NCI-H1092 treated with DMSO at 0.1 percent for 48 hours (cell line): ENCODE measurements around the gene DIPK1A.
A peak's percentile ranks its signal among the peaks of the same experiment; 100 is the strongest.
"Not testable (repeated sequence)": the region's sequence is repeated elsewhere in the genome, so short reads cannot be mapped to it uniquely, and the experiment has no call there.

Experiments used
- DNase-seq: peaks from one replicate; lab custom pipeline; 2025; lab: John Stamatoyannopoulos, UW

DIPK1A gene

DNA sequence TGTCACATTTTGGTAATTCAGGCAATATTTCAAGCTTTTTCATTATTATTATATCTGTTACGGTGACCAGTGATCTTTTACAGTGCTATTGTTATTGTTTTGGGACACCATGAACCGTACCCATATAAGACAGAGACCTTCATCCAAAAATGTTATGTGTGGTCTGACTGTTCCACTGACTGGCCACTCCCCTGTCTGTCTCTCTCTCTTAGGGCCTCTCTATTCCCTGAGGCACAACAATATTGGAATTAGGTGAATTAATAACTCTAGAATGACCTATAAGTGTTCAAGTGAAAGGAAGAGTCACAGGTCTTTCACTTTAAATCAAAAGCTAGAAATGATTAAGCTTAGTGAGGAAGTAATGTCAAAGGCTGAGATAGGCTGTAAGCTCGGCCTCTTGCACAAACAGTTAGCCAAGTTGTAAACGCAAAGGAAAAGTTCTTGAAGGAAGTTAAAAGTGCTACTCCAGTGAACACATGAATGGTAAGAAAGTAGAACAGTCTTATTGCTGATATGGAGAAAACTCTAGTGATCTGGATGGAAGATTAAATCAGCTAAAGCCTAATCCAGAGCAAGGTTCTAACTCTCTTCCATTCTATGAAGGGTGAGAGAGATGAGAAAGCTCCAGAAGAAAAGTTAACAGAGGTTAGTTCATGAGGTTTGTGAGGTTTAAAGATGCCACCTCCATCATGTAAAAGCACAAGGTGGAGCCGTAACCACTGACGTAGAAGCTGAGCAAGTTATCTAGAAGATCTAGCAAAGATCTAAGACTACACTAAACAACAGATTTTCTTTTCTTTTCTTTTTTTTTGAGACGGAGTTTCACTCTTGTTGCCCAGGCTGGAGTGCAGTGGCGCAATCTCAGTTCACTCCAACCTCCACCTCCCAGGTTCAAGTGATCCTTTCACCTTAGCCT is 19.7 kb upstream of the DIPK1A start:
- DNase-seq, result no peak

DNA sequence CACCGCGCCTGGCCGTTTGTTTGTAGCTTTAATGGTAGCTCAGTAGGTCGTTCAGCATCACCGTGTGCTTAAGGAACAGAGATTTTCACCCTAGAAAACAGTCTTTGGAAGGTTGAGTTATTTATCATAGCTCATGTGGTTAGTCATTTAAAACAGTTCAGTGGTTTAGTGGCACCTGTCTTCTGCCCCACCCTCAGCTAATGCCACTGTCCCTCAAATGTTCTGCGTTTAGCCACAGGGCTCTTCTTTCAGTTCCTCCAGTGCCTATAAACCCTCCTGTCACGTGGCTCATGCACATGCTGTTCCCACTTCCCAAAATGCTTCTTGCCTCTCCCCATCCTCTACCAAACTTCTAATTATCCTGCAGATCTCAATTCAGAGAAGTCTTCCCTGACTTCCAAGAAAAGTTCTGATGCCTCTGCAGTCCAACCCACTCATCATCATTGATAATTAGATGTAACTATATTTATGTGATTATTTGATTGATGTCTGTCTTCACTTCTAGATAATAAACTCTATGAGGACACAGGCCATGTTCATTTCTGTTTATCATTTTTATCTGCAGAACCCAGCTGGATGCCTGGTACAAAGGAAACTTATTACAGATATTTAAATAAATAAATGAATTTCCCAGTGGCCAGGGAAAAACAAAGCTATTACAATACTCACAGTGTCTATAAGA is 14.4 kb upstream of the DIPK1A start:
- DNase-seq, result no peak

DNA sequence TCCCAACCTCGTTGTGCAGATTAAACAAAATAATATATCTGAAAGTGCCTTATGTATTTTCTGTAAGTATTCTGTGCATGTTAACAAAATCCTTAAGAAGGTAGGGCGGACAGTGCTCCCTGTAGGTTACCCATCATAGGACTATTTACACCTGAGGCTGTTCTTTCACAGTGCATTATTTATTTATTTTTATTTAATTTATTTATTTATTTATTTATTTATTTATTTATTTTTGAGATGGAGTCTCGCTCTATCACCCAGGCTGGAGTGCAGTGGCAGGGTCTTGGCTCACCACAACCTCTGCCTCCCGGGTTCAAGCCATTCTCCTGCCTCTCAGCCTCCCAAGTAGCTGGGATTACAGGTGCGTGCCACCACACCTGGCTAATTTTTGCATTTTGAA is 12.8 kb upstream of the DIPK1A start:
- not testable (repeated sequence) for DNase-seq

DNA sequence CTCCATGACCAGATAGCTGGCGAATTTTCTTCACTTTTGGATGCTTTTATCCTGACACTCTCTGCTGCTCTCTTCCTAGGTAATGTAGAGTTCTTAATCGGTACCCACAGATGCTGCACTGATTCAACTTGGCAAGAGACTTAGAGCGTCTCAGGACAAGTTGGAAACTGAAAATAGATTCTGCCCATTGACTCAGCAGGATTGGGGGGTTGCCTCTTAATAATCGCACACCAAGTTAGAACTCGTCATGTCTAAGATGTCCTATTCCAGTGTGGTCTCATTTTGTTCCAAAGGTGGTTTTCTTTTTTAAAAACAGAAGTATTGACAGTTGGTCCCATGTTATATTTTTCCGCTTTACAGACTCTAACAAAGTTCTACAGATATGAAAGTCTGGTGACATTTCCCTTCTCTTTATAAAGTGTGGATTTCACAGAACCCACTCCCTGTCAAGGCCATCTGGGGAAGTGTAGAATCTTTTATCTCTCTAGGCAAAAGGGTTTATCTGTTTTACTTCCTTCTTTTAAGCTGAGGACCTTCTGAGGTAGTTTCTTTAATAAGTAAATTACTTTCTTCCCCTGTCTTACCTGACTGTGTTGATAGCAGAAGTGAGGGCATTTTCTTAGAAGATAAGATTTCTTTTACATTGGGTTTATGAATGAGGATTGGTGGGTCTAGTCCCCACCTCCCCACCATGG is 12.1 kb upstream of the DIPK1A start:
- no peak for DNase-seq

DNA sequence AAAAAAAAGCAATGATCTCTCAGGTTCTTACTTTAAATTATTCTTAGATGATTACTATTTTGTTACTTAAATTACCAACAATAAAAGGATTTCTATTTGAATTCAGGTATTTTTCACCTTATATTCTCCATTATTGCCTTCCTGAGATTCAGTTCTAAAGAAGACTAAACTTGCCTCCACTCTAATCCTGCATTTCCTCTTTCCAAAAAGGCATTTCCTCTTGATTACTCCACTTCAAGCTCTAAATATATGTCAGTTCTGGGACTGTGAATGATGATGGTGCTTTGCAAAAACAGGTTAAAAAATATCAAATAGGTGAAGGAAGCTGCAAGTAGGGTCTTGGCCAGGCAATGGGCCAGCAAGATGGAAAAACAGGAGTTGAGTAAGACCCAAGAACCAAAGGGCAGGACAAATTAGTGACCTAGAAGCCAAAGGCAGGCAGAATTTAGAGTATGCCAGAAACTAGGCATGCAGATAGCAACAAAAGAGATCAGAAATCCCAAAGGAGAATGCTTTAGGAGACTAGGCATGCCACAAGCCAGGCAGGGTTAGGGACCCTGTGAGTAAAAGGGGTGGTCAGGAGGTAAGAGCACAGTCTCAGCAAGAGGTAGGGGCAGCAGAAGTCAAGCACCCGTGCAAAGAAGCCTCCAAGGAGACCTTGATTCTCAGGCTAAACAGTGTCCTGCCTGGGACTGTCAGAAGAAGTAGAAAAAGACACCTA is 11.3 kb upstream of the DIPK1A start:
- no peak for DNase-seq

DNA sequence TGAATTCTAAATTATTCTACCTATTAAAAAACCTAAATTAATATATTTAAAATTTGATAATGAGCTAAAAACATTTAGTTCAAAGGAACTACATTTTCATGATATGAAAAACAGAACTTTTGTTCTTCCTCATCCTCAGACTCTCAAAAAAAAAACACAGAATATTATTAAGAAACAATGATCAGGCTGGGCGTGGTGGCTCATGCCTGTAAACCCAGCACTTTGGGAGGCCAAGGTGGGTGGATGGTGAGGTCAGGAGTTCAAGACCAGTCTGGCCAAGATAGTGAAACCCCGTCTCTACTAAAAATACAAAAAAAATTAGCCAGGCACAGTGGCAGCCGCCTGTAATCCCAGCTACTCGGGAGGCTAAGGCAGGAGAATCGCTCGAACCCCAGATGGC is 10.7 kb upstream of the DIPK1A start:
- DNase-seq, result not testable (repeated sequence)

DNA sequence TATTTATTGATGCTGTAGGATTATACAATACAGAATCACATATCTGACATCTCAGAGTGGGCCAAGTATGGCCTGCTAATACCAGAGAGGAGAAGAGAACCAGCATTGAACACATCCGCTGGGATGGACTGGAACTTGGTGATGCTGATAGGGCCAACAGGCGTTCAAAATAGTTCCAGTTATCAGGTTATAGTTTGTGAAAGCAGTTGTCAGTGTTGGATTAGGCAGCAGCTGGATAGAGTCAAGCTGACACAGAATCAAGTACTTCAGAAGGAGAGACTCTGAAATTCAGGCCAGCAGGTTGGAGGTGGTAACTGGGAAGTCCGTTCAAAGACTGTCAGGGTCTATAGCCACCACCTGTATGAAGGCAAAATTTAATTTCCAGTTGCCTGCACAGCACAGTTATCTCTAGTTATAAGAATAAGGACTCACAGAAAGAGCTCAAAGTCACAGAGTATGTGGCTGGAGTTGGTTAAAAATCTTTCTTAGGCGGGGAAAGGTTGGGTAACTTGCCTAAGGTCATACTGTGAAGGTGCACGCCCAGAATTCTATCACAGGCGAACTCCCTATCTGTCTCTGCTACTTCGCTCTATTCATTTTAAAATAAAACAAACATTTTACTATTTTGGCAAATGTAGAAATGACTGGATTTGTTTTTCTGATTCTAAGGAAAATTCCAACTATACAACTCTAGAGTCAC is 9.9 kb upstream of the DIPK1A start:
- no peak for DNase-seq

DNA sequence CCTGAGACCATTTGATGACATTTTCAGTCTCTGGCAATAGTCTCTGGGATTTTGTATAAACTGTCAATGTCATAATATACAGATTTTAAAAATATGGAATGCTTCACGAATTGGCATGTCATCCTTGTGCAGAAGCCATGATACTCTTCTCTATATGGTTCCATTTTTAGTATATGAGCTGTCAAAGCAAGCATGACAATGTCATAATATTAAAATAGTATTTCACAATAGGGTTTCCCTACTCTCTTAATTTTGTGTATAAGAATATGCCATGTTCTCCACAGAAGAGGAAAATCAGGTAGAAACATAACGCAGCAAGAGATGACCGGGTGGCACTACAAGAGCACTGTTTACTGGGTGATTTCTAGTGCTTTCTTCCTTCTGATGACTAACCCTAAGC is 8.3 kb upstream of the DIPK1A start:
- no peak for DNase-seq

DNA sequence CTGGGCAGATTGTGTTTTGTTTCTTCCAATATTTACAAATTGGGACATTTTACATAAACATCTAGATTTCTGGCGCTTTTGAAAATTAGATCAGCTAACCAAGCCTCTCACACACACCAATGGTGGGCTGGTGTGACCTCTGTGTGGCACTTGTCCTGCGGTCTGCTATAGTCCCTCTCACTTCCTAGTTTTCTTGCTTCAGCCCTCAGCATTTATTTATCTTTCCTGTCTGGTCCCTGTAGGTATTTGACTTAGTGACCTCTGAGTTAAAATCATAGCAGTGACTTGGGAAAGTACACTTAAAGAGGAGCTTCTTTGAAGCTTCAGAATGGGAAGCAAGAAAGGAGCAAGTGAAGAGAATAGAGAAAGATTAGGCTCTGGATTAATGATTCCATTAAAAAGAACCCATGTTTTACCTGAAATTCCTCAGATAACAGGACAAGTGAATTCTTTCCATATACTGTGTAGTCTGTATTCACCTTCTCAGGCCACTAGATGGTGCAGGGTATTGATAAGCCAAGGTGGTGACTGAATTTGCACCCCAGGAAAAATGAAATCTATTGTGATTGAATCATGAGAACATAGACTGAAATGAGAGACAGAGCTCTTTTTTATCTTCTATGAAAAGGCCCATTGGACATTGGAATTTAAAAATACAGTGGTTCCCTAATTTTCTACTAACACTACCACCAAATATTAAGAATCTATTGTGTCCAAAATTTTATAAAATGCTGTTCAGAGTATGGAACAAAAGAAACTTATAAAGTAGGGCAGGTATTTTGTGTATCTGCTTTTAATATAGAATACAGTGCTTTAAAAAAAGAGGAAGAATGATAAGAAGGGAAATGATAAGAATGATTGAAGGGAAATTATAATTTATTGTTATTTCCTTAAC is 7.1 kb upstream of the DIPK1A start:
- peak; percentile 8 for DNase-seq

DNA sequence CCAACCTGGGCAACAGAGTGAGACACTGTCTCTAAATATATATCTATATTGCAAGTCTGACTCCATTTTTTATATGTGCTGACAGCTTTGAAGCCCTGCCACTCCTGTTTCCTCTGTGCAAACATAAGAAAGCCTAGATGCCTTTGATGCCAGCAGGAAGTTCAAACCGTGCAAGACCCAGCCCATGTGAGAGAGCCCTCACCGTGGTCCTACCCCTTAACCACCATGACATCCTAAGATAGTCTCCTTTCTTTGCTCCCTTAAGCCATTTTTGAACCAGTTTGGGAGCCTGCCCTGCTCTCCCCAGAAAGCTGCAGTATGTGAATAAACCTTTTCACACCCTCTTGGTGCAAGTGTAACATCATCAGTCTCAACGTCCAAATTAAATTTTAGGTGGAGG is 3.7 kb upstream of the DIPK1A start:
- DNase-seq, result no peak

DNA sequence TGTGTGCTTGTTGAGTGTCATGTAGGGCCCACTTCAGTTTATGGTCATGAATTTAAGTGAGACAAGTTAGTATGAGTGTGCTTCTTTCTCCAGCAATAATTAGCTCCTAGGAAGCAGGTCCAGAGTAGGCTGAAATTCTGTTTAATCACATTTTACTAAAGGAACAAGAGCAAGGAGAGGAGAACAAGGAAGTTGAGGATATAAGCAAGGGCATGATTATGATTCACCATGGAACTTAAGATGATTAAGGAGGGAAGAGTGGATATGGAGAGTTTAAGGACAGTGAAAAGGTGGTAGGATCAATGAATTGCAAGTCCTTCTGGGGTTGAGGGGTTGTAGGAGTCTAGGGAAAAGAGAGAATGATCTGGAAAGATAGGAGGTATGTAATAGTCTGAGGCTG is 3.1 kb upstream of the DIPK1A start:
- DNase-seq, result no peak

DNA sequence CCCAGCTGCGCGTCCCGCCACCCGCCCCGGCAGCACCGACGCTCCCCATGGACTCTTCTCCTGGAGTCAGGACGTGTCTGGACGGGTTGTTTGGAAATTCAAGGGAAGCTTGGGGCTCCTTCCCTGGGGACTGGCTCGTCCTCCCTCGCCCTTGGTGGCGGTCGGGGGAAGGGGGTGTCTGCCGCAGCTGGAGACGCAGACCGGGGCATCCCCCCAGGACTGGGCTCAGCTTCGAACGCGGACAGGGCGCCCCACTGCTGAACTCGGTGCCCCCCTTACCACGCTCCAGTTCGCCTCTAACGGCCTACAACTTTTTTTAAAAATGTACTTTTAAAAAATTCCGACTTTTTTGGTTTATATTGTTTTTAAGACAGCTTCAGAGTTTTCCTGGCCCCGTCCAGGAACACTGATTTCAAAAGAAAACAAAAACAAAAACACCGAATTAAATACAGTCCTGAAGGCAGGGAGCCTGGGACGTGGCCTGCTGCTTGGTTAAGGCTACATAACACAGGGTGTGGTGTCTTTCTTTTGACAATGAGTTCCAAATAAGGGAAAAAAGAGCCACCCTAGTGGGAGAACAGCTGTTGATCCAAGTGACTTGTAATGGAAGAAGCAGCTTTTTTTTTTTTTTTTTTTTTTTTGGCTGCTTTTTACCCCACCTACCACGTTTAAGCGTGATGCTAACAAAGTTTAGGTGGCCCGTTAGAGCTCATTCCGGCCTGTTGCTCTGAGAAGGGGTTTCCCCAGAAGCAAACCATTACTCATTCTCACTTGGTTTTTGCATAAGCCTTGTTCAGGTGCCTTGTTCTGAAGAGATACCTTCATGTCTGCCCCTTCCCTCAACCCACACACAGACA is 862 bp upstream of the DIPK1A start:
- DNase-seq, result no peak

DNA sequence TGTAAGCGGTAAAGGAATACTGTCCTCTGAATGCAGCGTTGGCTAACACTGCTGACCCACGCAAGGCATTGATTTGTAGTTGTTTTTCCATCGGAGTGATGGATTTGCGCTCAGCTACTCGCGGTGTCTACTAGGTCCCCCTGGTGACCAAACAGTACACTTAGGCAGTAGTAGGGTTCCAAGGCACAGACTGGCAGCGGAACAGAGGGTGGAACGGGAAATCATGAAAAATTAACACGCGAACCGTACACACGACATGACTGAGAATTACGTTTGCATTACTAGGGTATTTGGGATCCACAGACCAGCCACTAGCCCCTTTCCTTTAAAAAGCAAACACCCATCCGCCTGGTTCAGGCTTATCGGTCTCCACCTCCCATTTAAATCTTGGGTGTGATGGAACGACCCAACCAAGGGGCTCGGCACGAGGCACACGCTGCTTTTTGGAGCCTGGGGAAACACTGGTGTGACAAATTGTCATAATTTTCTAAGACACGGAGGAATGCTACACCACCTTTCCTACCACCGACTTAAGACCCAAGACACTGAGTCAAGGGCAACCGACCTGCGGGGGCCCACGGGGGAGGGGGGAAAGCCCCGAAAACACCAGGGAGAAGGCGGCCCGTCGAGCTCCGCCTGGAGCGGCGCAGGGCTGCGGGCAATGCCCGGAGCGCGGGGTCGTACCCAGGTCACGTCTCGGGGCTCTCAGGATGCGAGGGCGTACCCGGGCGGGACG is 699 bp downstream of the DIPK1A start:
- DNase-seq, result peak; percentile 71

DNA sequence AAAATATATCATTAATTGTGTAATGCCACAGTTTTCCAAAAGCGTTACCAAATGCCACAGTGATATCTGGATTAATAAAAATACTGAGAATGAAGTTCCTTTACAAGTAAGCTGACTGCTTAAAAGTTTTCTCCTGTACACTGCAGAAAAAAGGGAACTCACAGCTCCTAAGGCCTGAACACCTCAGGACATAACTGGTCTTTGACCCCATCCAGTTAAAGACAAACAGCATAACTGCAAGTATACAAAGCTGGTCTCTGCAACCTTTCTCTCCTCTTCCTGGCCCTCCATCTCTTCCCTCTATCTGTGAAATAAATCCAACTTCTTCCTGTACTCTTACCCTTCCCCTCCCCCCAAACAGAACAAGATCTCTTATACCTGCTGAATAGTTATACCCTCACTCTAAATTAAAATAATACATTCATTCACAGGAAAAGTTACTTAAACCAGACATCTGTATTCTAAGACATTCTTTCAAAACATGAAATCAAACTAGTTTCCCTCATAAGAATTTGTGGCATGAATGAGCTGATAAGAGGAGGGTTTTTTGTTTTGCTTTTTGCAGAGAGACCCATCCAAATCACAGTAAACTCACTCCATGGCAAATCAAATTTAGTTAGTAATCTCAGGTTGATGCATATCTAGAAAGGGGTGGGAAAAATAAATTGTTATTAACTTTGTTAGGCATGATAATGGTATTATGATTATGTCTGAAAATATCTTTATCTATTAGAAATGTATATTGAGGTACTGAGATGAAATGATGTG is 2.9 kb downstream of the DIPK1A start:
- DNase-seq, result no peak

DNA sequence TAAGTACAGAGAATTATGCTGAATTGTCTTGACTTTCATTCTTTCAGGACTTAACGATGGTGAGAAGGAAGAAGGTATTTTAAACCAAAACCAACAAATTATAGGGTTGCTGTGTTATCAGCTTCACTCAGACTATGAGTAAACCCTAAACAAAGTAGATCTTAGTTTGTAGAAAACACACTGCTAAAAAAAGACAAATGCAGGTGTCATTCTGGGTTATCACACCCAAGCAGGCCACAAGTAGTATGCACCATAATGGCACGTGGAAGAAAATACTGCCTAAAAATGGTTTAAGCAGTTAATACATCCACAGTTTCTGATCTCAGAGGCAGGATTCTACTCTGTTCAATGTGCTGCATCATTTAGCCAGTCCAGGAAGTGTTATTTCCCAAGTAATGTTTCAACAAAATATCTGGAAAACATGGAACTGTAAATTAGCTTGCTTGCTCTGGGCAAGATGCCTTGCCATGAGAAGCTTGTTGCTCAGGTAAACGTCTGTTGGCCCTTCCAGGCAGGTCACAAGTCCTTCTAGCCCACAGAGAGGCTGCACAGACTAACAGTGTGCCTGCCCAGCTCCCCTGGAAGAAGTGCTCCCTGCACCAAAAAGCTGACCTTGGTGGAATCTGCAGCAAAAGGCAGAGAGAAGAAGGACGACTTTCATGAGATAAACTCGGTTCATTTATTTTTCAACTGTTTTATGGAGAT is 4.1 kb downstream of the DIPK1A start:
- DNase-seq, result no peak

DNA sequence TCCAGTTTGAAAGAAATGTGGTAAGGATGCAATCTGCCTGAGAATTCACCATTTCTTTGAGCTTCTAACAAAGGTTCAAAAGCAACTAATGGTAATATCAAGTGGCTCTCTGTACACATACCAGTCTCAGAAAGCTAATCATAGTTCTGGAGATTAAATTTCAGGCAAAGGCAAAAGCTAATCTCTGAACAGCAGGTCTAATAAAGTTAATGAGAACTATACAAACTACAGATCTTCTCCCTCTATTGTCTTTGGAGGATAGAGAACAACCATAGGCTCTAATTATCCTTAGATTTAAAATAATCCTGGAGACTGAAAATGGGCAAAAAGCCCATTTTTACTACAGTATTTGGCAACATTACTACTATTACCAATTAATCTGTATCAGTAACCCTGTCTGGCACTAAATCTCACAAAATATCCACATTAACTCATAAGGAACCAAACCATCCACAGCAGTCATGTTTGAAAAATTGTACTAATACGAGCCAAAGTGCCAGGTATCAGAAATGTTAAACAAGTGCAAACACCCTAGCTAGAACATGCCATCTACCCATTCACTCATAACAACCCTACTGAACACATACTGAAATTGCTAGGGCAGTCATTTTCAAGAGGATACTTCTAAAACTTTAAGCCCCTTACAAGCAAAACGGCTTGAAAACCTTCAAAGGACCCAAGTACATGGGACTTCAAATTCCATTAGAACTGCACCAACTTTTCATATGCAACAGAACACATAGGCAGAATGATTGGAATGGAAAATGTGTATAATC is 4.8 kb downstream of the DIPK1A start:
- DNase-seq, result no peak

DNA sequence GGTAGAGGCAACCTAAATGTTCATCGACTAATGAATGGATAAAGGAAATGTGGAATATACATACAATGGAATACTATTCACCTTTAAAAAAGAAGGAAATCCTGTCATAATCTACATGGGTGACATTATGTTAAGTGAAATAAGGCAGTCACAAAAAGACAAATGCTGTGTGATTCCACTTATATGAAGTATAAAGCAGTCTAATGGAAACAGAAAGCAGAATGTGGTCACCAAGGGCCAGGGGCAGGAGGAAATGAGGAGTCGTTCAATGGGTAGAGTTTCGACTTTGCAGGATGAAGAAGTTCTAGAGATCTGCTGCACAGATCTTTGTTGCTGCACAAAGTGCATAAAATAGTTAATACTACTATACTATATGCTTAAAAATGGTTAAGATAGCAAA is 7.8 kb downstream of the DIPK1A start:
- no peak for DNase-seq
